Kidney (tissue), 14 donors: ENCODE data around the gene PALLD. TPM values are rescaled to one million over a fixed set of nuclear protein-coding genes. Genes with fewer than 3 reads are reported as not detected.

Source experiments
- DNase-seq, 5 donors: peaks; one replicate each; pipeline ENCODE4 v3.0.0-alpha.2; 2013 to 2020
- FAIRE-seq: peaks from 2 replicates; lab custom pipeline; 2012; peaks lifted over from hg19 to GRCh38; lab: Jason Lieb, UNC
- H3K27ac ChIP-seq, 2 donors: one replicate each; pipeline ENCODE4 v1.7.0; 2013; ENCODE audit warnings: low read depth in 2 of 2, low read length in 2 of 2, inconsistent platforms in 1 of 2
- H3K27me3 ChIP-seq: one replicate; pipeline ENCODE4 v1.7.1; 2013; ENCODE audit warnings: low read length, inconsistent platforms; ENCODE audit not compliant: control insufficient read depth, insufficient read depth
- H3K36me3 ChIP-seq, 3 donors: one replicate each; pipeline versions ENCODE4 v1.7.0 to v1.7.1; 2013; ENCODE audit warnings: low read length in 3 of 3, control low read depth in 1 of 3, inconsistent platforms in 1 of 3; ENCODE audit not compliant: insufficient read depth in 3 of 3, control insufficient read depth in 2 of 3
- H3K4me1 ChIP-seq, 3 donors: one replicate each; pipeline versions ENCODE4 v1.7.0 to v1.7.1; 2013; ENCODE audit warnings: low read length in 3 of 3, inconsistent platforms in 1 of 3, low read depth in 1 of 3; ENCODE audit not compliant: control insufficient read depth in 2 of 3, insufficient read depth in 2 of 3
- H3K4me3 ChIP-seq, 3 donors: one replicate each; pipeline versions ENCODE4 v1.7.0 to v1.8.1; 2013; ENCODE audit warnings: low read length in 3 of 3, control low read depth in 1 of 3, inconsistent platforms in 1 of 3
- H3K9ac ChIP-seq, 3 donors: one replicate each; pipeline versions ENCODE4 v1.7.0 to v1.7.1; 2013; ENCODE audit warnings: low read length in 3 of 3, control low read depth in 1 of 3, inconsistent platforms in 1 of 3
- H3K9me3 ChIP-seq, 3 donors: one replicate each; pipeline versions ENCODE4 v1.7.0 to v1.7.1; 2013; ENCODE audit warnings: low read length in 3 of 3, control low read depth in 1 of 3, inconsistent platforms in 1 of 3; ENCODE audit not compliant: control insufficient read depth in 2 of 3, insufficient read depth in 1 of 3
- intact Hi-C: fragments of 100-400 bp; cut with DNase I; formaldehyde crosslinking; loops from one replicate; pipeline ENCODE4 v1.11.1; 2022
- polyA plus RNA-seq: library from polyadenylated mRNA; stranded (reverse); fragments of 350-450 nt; fragmentation: Illumina TruSeq; extraction: RNeasy Lipid Tissue Mini Kit (QIAGEN cat#74804); gene quantifications from one replicate; pipeline ENCODE4 v1.2.3, GENCODE V29; 2014; ENCODE audit warnings: low read depth, low replicate concordance; ENCODE audit not compliant: insufficient read depth
- total RNA-seq: library from RNA; stranded (reverse); fragmentation: NEBNext Ultra II Directional; extraction: Animal tissue kit (Norgen Biotek cat#: 25700); gene quantifications from one replicate; pipeline ENCODE4 v1.2.1, GENCODE V29; 2021
- TF ChIP-seq, protein P1 (sequence below): IDR thresholded peaks from 3 replicates; pipeline ENCODE4 v1.5.1; 2012; ENCODE audit warnings: mild to moderate bottlenecking, moderate library complexity, borderline replicate concordance; ENCODE audit not compliant: insufficient read depth; ENCODE audit errors: extremely low read depth
- donor health status: control.
- donor health status: control.
- donor health status: control.
- donor health status: control.
- donor health status: control.
- donor health status: DM: yes; HTN: yes; CAD: no.
- donor health status: Normal renal cell carcinoma (clear cell type).

The PALLD gene
- total and polyA plus RNA-seq, 2 donors from 2014 or later = 43.4 to 120 TPM

DNA sequence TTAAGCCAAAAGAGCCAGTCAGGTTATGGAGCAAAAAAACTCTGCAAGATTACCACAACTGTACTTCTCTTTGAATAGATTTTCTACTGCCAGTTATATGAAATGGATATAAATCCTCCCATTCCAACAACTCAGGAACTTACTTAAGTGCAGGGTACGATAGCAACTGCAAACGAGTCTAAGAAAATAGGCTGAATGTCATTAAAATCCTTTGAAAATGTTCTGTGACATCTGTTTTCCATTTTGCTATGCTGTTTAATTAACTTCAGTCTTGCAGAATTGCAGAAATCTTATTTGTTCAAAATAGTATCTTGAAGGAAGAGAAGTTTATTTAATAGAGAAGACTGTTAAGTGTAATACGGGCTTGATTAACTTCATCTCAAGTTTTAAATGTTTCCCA, 243.8 kb downstream of the PALLD start:
- no peak overlapping the region for H3K4me3 ChIP-seq
- no peak overlapping the region for H3K27ac ChIP-seq
- H3K9ac ChIP-seq = no peak overlapping the region
- no peak for DNase-seq
- TF ChIP-seq, protein P1, sequence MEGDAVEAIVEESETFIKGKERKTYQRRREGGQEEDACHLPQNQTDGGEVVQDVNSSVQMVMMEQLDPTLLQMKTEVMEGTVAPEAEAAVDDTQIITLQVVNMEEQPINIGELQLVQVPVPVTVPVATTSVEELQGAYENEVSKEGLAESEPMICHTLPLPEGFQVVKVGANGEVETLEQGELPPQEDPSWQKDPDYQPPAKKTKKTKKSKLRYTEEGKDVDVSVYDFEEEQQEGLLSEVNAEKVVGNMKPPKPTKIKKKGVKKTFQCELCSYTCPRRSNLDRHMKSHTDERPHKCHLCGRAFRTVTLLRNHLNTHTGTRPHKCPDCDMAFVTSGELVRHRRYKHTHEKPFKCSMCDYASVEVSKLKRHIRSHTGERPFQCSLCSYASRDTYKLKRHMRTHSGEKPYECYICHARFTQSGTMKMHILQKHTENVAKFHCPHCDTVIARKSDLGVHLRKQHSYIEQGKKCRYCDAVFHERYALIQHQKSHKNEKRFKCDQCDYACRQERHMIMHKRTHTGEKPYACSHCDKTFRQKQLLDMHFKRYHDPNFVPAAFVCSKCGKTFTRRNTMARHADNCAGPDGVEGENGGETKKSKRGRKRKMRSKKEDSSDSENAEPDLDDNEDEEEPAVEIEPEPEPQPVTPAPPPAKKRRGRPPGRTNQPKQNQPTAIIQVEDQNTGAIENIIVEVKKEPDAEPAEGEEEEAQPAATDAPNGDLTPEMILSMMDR = no peak
- no peaks in the 10 kb centered on the region for H3K9me3 ChIP-seq
- H3K36me3 ChIP-seq = no peaks in the 10 kb centered on the region
- H3K27me3 ChIP-seq = no peaks in the 10 kb centered on the region
- intact Hi-C loops = no loop called here
- no peak for FAIRE-seq
- H3K4me1 ChIP-seq = peaks cover 0 to 6% (median 0%) of the 10 kb centered on the region in 3 donors

DNA sequence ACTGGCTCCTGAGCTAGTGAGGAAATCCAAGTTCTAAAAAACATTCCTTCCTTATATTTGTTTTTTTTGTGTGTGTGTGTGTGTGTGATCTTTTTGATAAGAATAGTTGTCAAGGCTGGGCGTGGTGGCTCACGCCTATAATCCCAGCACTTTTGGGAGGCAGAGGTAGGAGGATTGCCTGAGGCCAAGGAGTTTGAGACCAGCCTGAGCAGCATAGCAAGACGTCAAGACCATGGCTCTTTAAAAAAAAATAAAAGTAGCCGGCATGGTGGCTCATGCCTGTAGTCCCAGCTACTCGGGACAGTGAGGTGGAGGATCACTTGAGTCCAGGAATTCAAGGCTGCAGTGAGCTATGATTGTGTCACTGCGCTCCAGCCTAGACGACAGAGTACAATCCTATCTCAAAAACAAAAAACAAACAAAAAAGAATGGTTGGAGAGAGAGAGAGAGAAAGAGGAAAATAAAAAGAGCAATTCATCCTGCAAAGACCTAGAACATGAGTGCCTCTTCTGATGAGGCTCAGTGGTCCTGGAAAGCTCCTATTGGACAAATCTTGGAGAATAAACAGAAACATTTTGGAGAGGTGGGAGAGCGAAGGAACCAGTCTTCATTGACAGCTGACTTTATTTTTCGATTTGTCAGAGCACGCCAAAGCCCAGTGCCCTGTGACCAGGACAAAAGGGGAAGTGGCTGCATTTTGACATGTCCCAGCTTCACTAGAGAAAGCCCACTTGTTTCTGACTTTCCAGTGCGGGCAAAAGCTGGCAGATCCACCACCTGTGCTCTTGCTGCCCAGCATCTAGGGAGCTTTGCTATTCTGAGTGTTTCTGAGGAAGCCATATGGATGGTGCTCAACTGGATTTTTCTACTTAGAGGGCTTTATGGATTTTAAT, 244.7 kb downstream of the PALLD start:
- TF ChIP-seq, protein P1 = no peak
- H3K27me3 ChIP-seq = no peaks in the 10 kb centered on the region
- no peaks in the 10 kb centered on the region for H3K9me3 ChIP-seq
- H3K27ac ChIP-seq = no peak overlapping the region
- H3K4me3 ChIP-seq = no peak overlapping the region
- DNase-seq = no peak
- no peaks in the 10 kb centered on the region for H3K36me3 ChIP-seq
- H3K4me1 ChIP-seq = peaks cover 0 to 2% (median 0%) of the 10 kb centered on the region in 3 donors
- intact Hi-C loops = no loop called here
- H3K9ac ChIP-seq = no peak overlapping the region
- FAIRE-seq = no peak

DNA sequence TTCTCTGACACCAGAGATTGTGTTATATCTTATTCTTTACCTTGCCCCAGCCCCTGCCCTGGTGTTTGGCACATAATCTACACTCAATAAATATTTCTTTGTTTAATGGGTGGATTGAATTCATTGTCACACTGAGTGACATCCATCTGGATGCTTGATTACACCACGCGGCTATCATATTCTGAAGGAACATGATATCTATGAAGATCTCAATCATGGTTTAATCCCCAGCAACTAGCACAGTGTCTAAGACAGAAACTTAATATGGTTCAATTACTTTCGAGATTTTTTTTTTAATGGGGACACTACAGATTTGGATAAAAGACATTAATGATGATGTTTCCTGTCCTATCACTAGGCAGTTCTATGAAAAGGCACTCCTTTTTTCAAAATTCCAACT, 246.3 kb downstream of the PALLD start:
- Histone ChIP-seq H3K27ac (no peak overlapping the region), H3K4me3 (no peak overlapping the region), H3K27me3 (no peaks in the 10 kb centered on the region), H3K36me3 (no peaks in the 10 kb centered on the region), H3K9me3 (no peaks in the 10 kb centered on the region), H3K9ac (no peak overlapping the region), H3K4me1 (no peaks in the 10 kb centered on the region)
- DNase-seq (no peak), FAIRE-seq (no peak)
- TF ChIP-seq, protein P1 = no peak
- intact Hi-C loops = no loop called here
